K562 (cell line): ENCODE data around the gene ICAM1. TPM values are rescaled to one million over a fixed set of nuclear protein-coding genes. Genes with fewer than 3 reads are reported as not detected.

Experiments
- ARID4B ChIP-seq: sonication (generic); formaldehyde crosslinking; IDR thresholded peaks from 2 replicates; pipeline ENCODE4 v1.8.0; 2022; ENCODE audit warnings: mild to moderate bottlenecking, missing genetic modification reagents
- BCOR ChIP-seq: fragments of 450-650 bp; IDR thresholded peaks from 2 replicates; pipeline ENCODE4 v1.6.1; 2016
- CBFA2T2 ChIP-seq: fragments of 450-650 bp; conservative IDR thresholded peaks from 2 replicates; pipeline ENCODE4 v1.6.1; 2017; ENCODE audit warnings: mild to moderate bottlenecking
- CREBBP ChIP-seq: IDR thresholded peaks from one replicate; pipeline ENCODE4 v1.6.1; 2012; ENCODE audit warnings: low read depth, mild to moderate bottlenecking, control low read depth, inconsistent platforms, low read length
- EWSR1 ChIP-seq: fragments of 450-650 bp; IDR thresholded peaks from 2 replicates; pipeline ENCODE4 v1.6.1; 2018; ENCODE audit warnings: borderline replicate concordance, mild to moderate bottlenecking, low read depth, moderate library complexity; ENCODE audit not compliant: partially characterized antibody
- FOXJ2 ChIP-seq: fragments of 200-800 bp; sonication (Bioruptor generic); IDR thresholded peaks from 2 replicates; pipeline ENCODE4 v1.6.1; 2016; ENCODE audit warnings: missing genetic modification characterization, missing compliant biosample characterization
- FOXM1 ChIP-seq, 2 experiments: fragments of 450-650 bp in 1 of 2; sonication (generic) in 1 of 2; formaldehyde crosslinking in 1 of 2; IDR thresholded peaks; 2 replicates each; pipeline versions ENCODE4 v1.6.1 to v1.9.0; 2017 to 2022; ENCODE audit warnings: low read depth in 2 of 2, mild to moderate bottlenecking in 2 of 2, missing genetic modification reagents in 1 of 2, moderate library complexity in 1 of 2
- MCM5 ChIP-seq: fragments of 450-650 bp; IDR thresholded peaks from 2 replicates; pipeline ENCODE4 v1.6.1; 2016; ENCODE audit warnings: low read depth
- MYNN ChIP-seq, 2 experiments: sonication (generic); formaldehyde crosslinking in 1 of 2; IDR thresholded peaks; 2 replicates each; pipeline versions ENCODE4 v1.5.0 to v1.6.1; 2016 to 2020; ENCODE audit warnings: antibody characterized with exemption in 1 of 2, missing genetic modification reagents in 1 of 2
- NFE2L1 ChIP-seq: fragments of 450-650 bp; IDR thresholded peaks from 2 replicates; pipeline ENCODE4 v1.6.1; 2016; ENCODE audit warnings: missing genetic modification characterization, low read depth, mild to moderate bottlenecking, missing compliant biosample characterization, moderate library complexity, borderline replicate concordance
- POLR2AphosphoS2 ChIP-seq: IDR thresholded peaks from 2 replicates; pipeline ENCODE4 v1.6.1; 2012; ENCODE audit warnings: low read length, improper control_type of control experiment
- POLR2H ChIP-seq: IDR thresholded peaks from 2 replicates; pipeline ENCODE4 v1.6.1; 2016; ENCODE audit warnings: missing genetic modification characterization, low read depth, mild to moderate bottlenecking, control low read depth, missing compliant biosample characterization, moderate library complexity
- SIN3B ChIP-seq: fragments of 450-650 bp; IDR thresholded peaks from 2 replicates; pipeline ENCODE4 v1.6.1; 2017; ENCODE audit warnings: low read depth, mild to moderate bottlenecking, moderate library complexity
- TFAP4 ChIP-seq: sonication (generic); formaldehyde crosslinking; IDR thresholded peaks from 2 replicates; pipeline ENCODE4 v1.8.0; 2022; ENCODE audit warnings: missing genetic modification reagents, mild to moderate bottlenecking, moderate library complexity, borderline replicate concordance
- XRCC4 ChIP-seq: IDR thresholded peaks from one replicate; pipeline ENCODE4 v1.6.1; 2011; ENCODE audit not compliant: insufficient read depth, insufficient read length; ENCODE audit errors: extremely low read depth
- ZBTB26 ChIP-seq: fragments of 450-650 bp; formaldehyde crosslinking; IDR thresholded peaks from 2 replicates; pipeline ENCODE4 v1.4.0; 2022; ENCODE audit warnings: missing genetic modification characterization
- ZFP30 ChIP-seq: fragments of 250-450 bp; sonication (Bioruptor Pico); IDR thresholded peaks from 2 replicates; pipeline ENCODE4 v1.8.0; 2022; ENCODE audit warnings: moderate library complexity, mild to moderate bottlenecking, inconsistent platforms, borderline replicate concordance
- ZKSCAN8 ChIP-seq: fragments of 200-800 bp; sonication (Bioruptor generic); IDR thresholded peaks from 2 replicates; pipeline ENCODE4 v1.6.1; 2016; ENCODE audit warnings: missing genetic modification characterization, missing compliant biosample characterization
- ZNF24 ChIP-seq: fragments of 450-650 bp; IDR thresholded peaks from 2 replicates; pipeline ENCODE4 v1.6.1; 2016
- polyA plus RNA-seq, 8 experiments: library from polyadenylated mRNA; depleted of rRNA in 4 of 8; stranded (reverse) in 5 of 8; unstranded in 3 of 8; fragments of >200 nt; fragmentation: Nextera tagmentation in 2 of 8; fragmentation: Illumina TruSeq in 1 of 8; extraction: Ambion mirVana in 2 of 8; extraction: Trizol in 1 of 8; gene quantifications; 2 replicates each; pipeline versions ENCODE4 v1.2.1 to v1.2.3, GENCODE V29; 2011 to 2014; ENCODE audit warnings: inconsistent platforms in 1 of 8, missing spikeins in 1 of 8
- total RNA-seq, 7 experiments: library from RNA; depleted of rRNA in 6 of 7; stranded (reverse); fragments of >200 nt in 6 of 7; fragmentation: Illumina TruSeq in 2 of 7; extraction: Trizol in 2 of 7; gene quantifications; 2 replicates each; pipeline versions ENCODE4 v1.2.1 to v1.2.3, GENCODE V29; 2011 to 2021; ENCODE audit warnings: low replicate concordance in 1 of 7

The ICAM1 gene
- total and polyA plus RNA-seq, 9 of the 15 experiments (the other 6 are each of a cell fraction or from before 2014, with no cell fraction given): 2.3 to 24.4 (median 13.4) TPM

GRCh38 chr19:10315335-10316214, 44.7 kb downstream of the ICAM1 start, which contains the start of gene FDX2 (continued):
- peak; percentile 72 for TF ChIP-seq POLR2H (tag)
- TF ChIP-seq SIN3B: peak; percentile 93
- no peak for TF ChIP-seq ZKSCAN8
- no peak for TF ChIP-seq MCM5
- TF ChIP-seq ZNF24: no peak
- peak; percentile 92 for TF ChIP-seq CBFA2T2
- TF ChIP-seq TFAP4 (CRISPR knock-in tag): peak; percentile 16; the same call in 1 of the 2 replicates
- TF ChIP-seq ARID4B (CRISPR knock-in tag): peak; percentile 99
- no peak for TF ChIP-seq FOXM1 (IDR thresholded peaks at IDR 0.05; ENCODE audit: low read depth)
- no peak for TF ChIP-seq FOXM1 (CRISPR knock-in tag; IDR thresholded peaks at IDR 0.05; ENCODE audit: low read depth)
- TF ChIP-seq EWSR1: no peak
- TF ChIP-seq CREBBP: no peak
- no peak for TF ChIP-seq ZFP30
- no peak for TF ChIP-seq FOXJ2 (tag)
- peak; percentile 99 for TF ChIP-seq POLR2AphosphoS2
- TF ChIP-seq BCOR: no peak
- no peak for TF ChIP-seq NFE2L1
- TF ChIP-seq ZBTB26 (CRISPR knock-in tag): no peak
- TF ChIP-seq XRCC4: no peak
- peak; percentile 74 for TF ChIP-seq MYNN (IDR thresholded peaks at IDR 0.05)
- no peak for TF ChIP-seq MYNN (CRISPR knock-in tag; IDR thresholded peaks at IDR 0.05)
